ENCODE data around the gene CHRNA7. TPM values are rescaled to one million over a fixed set of nuclear protein-coding genes. Genes with fewer than 3 reads are reported as not detected.
"Not testable (repeated sequence)": the region's sequence is repeated elsewhere in the genome, so short reads cannot be mapped to it uniquely, and the experiment has no call there.

CHRNA7 gene
- polyA plus RNA-seq, 1 donor, result 37.3 TPM

GRCh38 chr15:32166270-32166669, 136.0 kb downstream of the CHRNA7 start:
- not testable (repeated sequence) for DNase-seq

DNA sequence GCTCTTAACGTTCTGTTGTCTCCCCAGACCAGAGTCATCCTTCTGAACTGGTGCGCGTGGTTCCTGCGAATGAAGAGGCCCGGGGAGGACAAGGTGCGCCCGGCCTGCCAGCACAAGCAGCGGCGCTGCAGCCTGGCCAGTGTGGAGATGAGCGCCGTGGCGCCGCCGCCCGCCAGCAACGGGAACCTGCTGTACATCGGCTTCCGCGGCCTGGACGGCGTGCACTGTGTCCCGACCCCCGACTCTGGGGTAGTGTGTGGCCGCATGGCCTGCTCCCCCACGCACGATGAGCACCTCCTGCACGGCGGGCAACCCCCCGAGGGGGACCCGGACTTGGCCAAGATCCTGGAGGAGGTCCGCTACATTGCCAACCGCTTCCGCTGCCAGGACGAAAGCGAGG, 137.6 kb downstream of the CHRNA7 start:
- not testable (repeated sequence) for DNase-seq

- DNase-seq, result not testable (repeated sequence)
These were observed 150.3 kb downstream of the CHRNA7 start for GRCh38 chr15:32180579-32180978.

GRCh38 chr15:32193780-32194179, 163.5 kb downstream of the CHRNA7 start:
- not testable (repeated sequence) for DNase-seq

DNA sequence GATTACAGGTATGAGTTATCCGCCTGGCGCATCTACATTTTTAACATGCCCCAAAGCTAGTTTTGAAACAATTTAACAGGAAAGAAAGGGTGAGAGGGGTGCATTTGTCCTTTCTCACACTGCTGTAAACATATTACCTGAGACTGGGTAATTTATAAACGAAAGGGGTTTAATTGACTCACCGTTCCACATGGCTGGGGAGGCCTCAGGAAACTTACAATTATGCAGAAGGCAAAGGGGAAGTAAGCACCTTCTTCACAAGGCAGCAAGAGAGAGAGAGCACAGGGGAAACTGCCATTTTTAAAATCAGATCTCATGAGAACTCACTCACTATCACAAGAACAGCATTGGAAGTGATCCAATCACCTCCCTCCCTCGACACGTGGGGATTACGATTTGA, 165.9 kb downstream of the CHRNA7 start:
- DNase-seq, result not testable (repeated sequence)

DNA sequence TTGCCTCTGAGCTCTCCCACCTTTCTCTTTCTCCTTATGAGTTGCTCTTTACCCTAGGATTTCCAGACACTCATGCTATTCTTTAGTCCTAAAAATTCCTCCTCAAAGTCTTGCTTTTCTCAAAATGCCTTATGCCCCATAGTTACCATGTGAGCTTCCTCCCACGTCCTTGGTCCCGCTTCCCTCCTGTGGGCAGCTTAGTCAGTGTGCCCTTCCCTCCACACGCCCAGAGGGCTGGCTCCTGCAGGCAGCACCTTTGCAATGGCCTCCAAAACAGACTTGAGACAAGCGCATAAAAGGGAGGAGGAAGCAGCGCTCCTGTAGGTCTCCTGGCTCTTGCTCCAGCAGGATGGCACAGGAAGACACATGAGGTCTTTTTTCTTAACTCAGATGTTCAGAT, 168.6 kb downstream of the CHRNA7 start:
- not testable (repeated sequence) for DNase-seq

- not testable (repeated sequence) for DNase-seq
These were observed 178.8 kb downstream of the CHRNA7 start for GRCh38 chr15:32209081-32209480.

DNA sequence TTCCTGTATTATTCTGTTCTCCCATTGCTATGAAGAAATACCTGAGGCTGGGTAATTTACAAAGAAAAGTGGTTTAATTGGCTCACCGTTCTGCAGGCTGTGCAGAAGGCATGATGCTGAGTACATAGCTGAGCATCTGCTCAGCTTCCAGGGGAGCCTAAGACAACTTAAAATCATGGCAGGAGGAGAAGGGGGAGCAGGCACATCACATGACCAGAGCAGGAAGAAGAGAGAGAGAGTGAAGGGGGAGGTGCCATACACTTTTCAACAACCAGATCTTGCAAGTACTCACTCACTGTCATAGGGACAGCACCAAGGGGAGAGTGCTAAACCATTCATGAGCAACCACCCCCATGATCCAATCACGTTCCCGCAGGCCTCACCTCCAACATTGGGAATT, 188.4 kb downstream of the CHRNA7 start:
- DNase-seq, result no peak

Other genes starting within 250 kb of the CHRNA7 start
- gene OTUD7A, start 159.8 kb upstream of the CHRNA7 start, polyA plus RNA-seq (ENCODE audit: insufficient read length), result 1.2 TPM